C4-2B (cell line): ENCODE measurements around the gene EHBP1.

Experiments used
- H3K27ac ChIP-seq: fragments of 450-650 bp; 2 replicates; pipeline ENCODE4 v1.5.1; 2017
- ZFX ChIP-seq: fragments of 450-650 bp; IDR thresholded peaks from 2 replicates; pipeline ENCODE4 v1.6.1; 2017
- TF ChIP-seq, protein P1 (sequence below): fragments of 450-650 bp; conservative IDR thresholded peaks from 2 replicates; pipeline ENCODE4 v1.5.1; 2017; ENCODE audit warnings: mild to moderate bottlenecking

The EHBP1 gene

DNA sequence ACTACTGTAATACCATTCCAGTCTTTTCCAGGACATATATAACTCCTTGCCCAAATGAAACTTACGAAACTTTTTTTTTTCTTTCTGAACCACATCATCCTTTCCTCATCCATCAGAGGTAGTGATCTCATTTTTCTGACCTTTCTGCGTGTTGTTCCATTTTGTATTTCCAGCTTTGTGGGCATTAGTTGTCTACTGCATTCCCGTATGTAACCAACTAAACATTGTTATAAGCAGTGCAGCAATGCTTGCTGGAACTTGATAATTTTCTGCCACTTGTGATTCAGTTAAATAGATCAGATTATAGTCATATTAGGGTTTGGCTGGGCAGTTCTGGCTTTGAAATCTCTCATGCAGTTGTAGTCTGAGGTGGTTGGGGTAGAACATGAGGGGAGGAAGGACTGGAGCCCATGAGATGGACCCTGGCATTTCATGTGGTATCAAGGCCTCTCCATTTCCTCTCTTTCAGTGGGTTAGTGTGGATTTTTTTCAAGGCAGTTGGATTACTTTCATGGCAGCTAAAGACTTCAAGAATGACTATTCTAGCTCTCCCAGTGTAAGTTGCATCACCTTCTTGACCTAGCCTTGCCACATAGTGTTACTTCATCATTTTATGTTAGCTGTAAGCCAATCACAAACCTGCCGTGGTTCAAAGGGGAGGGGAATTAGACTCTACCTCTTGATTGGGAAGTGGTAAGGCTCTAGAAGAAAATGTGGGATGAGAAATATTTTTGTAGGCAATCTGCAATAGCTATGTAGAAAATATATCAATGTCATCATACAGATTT, 80.5 kb downstream of the EHBP1 start:
- H3K27ac ChIP-seq, result no peak overlapping the region
- TF ChIP-seq, protein P1, sequence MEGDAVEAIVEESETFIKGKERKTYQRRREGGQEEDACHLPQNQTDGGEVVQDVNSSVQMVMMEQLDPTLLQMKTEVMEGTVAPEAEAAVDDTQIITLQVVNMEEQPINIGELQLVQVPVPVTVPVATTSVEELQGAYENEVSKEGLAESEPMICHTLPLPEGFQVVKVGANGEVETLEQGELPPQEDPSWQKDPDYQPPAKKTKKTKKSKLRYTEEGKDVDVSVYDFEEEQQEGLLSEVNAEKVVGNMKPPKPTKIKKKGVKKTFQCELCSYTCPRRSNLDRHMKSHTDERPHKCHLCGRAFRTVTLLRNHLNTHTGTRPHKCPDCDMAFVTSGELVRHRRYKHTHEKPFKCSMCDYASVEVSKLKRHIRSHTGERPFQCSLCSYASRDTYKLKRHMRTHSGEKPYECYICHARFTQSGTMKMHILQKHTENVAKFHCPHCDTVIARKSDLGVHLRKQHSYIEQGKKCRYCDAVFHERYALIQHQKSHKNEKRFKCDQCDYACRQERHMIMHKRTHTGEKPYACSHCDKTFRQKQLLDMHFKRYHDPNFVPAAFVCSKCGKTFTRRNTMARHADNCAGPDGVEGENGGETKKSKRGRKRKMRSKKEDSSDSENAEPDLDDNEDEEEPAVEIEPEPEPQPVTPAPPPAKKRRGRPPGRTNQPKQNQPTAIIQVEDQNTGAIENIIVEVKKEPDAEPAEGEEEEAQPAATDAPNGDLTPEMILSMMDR, result no peak
- no peak for TF ChIP-seq ZFX

DNA sequence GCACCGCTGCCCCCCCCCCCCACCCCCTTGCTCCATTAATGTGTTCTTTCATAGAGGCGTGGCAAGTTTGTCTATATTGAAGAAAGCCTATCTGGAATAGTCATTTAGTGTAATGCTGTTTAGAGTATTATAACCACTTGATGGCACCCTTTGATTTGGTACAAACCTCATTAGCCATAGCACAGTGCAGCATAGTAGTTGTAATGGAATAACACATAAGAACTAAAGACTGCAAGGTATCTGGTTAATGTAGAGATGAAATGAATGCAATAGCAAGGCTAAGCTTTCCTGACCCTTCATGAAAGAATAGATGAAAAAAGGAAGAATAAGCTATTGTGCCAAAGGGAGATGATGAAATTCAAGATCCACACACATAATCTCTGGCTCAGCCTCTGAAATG, 81.9 kb downstream of the EHBP1 start:
- H3K27ac ChIP-seq, result no peak overlapping the region
- TF ChIP-seq ZFX, result no peak
- TF ChIP-seq, protein P1, result peak; percentile 55

DNA sequence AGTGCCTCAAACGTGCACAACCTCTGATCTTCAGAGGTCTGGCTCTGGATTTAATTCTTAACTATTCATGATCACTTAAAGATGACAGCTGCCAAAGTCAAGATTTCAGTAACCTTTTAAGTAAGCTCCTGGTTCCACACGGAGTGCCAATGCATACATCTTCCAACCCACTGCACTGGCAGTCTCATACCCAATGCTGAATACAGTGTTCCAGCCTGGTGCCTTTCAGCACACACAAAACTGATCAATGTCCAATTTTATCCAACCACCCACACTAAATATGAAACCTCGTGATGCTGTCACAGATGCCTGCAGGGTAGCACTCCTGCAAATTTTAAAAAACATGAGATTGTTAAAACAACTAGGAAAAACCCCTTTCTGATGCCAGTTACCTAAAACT, 84.0 kb downstream of the EHBP1 start:
- TF ChIP-seq ZFX, result no peak
- TF ChIP-seq, protein P1, result no peak
- peak overlapping the region; percentile 45; the same call in 1 of the 2 replicates for H3K27ac ChIP-seq

DNA sequence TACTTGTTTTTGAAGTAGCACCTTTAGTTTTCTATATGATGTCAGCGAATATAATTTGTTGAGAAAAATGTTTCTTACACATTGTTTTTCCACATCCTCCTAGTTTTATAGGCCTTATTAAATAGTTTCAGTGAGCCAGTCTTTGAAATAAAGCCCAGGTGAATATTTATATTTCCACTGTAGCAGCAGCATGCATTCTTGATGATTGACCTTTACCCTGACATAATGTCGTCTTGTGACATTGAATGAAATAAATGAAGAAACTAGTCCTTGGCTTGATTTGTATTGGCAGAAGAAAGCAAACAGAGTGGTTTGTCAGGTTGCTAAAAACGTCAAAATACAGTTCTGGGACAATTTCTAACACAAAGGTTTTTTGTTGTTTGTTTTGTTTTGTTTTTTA, 84.4 kb downstream of the EHBP1 start:
- H3K27ac ChIP-seq, result peak overlapping the region; percentile 45; the same call in 1 of the 2 replicates
- TF ChIP-seq, protein P1, result no peak
- no peak for TF ChIP-seq ZFX

DNA sequence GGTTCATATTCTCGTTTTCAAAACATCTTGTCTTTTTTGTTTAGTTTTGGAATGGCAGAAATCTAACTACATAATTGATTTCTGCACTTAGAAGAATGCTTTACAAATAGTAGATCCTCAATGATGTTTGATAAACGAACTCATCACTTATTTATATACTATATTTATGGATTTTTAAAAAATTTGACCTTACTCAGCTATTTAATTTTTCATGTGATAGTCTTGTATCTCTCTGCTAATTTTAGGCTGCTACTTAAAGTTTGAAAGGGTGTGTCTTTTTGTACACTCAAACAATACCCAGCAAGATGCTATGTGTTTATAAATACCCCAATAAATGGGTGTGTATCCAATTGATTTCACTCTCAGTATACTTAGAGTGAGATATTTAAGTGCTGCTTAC, 86.9 kb downstream of the EHBP1 start:
- TF ChIP-seq, protein P1, result no peak
- no peak for TF ChIP-seq ZFX
- H3K27ac ChIP-seq, result no peak overlapping the region

DNA sequence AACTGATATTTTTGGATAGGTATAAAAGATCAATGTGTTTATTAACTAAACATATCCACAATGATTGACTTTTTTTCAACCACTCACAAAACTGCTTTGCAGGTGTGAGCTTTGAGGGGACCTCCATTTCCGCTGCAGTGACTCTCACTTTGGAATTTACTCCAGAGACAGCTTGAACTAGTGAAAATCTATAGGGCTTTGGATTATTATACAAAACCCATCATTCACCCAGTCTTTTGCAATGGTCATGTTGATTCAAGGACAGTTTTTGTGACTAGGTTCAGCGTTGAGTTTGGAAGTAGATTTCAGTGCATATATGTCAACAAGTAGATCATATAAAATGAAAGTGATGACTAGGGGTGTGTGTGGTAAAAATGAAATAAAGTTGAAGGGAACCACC, 87.7 kb downstream of the EHBP1 start:
- H3K27ac ChIP-seq, result no peak overlapping the region
- TF ChIP-seq, protein P1, result no peak
- no peak for TF ChIP-seq ZFX

DNA sequence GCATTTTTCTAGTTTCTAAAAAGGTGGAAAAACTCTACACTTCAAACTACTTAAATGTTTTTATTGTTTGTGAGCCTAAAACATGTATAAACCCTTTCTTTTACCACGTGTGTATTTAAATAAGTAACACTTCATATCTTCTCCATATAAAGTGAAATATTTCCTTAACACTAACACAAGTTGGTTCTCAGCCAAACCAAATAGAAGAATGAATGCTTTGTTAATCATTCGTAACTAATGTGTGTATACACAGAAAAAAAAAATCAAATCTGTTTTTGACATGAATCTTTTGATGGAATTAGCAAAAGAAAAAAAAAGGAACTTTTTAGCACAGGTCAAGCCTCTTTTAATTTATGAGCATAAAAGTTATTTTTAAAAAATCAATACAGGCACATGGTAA, 89.3 kb downstream of the EHBP1 start:
- no peak overlapping the region for H3K27ac ChIP-seq
- TF ChIP-seq, protein P1, result no peak
- TF ChIP-seq ZFX, result no peak
